ENCODE results near the gene SUCLG1. TPM values are rescaled to one million over a fixed set of nuclear protein-coding genes. Genes with fewer than 3 reads are reported as not detected.

SUCLG1 gene
- total RNA-seq, 1 experiment from 2014 or later, result 83.4 TPM

- Histone ChIP-seq H3K4me3 (ENCODE audit: low read length) (no peak overlapping the region), H3K4me1 (ENCODE audit: insufficient read depth, low read length) (no peaks in the 10 kb centered on the region), H3K27me3 (ENCODE audit: low read length) (no peaks in the 10 kb centered on the region), H3K9me3 (ENCODE audit: low read length) (no peaks in the 10 kb centered on the region), H3F3A (ENCODE audit: low read length, unreplicated experiment) (no peaks in the 10 kb centered on the region), H3K9me2 (replicated peaks; ENCODE audit: low read length) (no peaks in the 10 kb centered on the region), H3K27ac (ENCODE audit: low read length) (no peak overlapping the region), H3K4me2 (ENCODE audit: low read length) (no peak overlapping the region), H4K20me1 (ENCODE audit: low read length) (no peaks in the 10 kb centered on the region), H3K9ac (ENCODE audit: low read length) (no peak overlapping the region), H2AFZ (ENCODE audit: low read length) (no peak overlapping the region), H3K79me2 (ENCODE audit: low read length) (no peaks in the 10 kb centered on the region), H3K36me3 (ENCODE audit: low read depth, low read length) (peaks cover 27% of the 10 kb centered on the region)
- CTCF ChIA-PET, result no interaction called here
- ATAC-seq (no peak), DNase-seq (peak; percentile 42)
- TF ChIP-seq CTCF (conservative IDR thresholded peaks at IDR 0.05; ENCODE audit: low read depth, low read length) (peak; percentile 73), EZH2phosphoT487 (IDR thresholded peaks at IDR 0.05; ENCODE audit: borderline replicate concordance, low read length) (no peak)
- no TSS peak for BruUV-seq (replicated peaks)
- intact Hi-C loops (cut with micrococcal nuclease), result no loop called here
- POLR2A ChIA-PET (ENCODE audit: unreplicated experiment), result no interaction called here
Measured at GRCh38 chr2:84424152-84424551, 34.9 kb downstream of the SUCLG1 start.

DNA sequence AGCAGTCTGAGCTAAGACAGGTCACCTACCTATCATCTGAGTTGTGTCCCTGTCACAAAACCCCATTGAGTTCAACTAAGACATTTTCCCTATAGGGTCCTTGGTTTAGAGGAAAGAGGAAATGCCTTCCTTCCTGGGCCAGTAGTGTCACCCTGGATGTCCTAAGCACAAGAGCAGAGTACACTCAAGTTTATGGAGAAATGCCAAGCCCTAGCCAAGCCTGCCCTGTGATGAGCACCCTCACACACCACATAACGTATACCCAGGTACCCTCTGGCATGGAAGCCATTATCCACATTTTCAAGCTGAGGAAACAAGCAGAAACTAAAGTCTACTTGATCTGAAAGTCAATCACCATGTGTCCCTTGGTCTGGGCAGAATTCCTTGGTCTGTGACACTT lies 37.3 kb downstream of the SUCLG1 start:
- Histone ChIP-seq H3K27me3 (ENCODE audit: low read length) (no peaks in the 10 kb centered on the region), H4K20me1 (ENCODE audit: low read length) (no peaks in the 10 kb centered on the region), H3K4me2 (ENCODE audit: low read length) (no peak overlapping the region), H2AFZ (ENCODE audit: low read length) (no peak overlapping the region), H3K9me3 (ENCODE audit: low read length) (no peaks in the 10 kb centered on the region), H3K79me2 (ENCODE audit: low read length) (no peaks in the 10 kb centered on the region), H3K4me3 (ENCODE audit: low read length) (no peak overlapping the region), H3F3A (ENCODE audit: low read length, unreplicated experiment) (no peaks in the 10 kb centered on the region), H3K9ac (ENCODE audit: low read length) (no peak overlapping the region), H3K9me2 (replicated peaks; ENCODE audit: low read length) (no peaks in the 10 kb centered on the region), H3K36me3 (ENCODE audit: low read depth, low read length) (peaks cover 16% of the 10 kb centered on the region), H3K27ac (ENCODE audit: low read length) (no peak overlapping the region), H3K4me1 (ENCODE audit: insufficient read depth, low read length) (no peaks in the 10 kb centered on the region)
- DNase-seq (no peak), ATAC-seq (no peak)
- BruUV-seq (replicated peaks), result no TSS peak
- ChIA-PET POLR2A (ENCODE audit: unreplicated experiment) (no interaction called here), CTCF (no interaction called here)
- intact Hi-C loops (cut with micrococcal nuclease), result no loop called here
- TF ChIP-seq EZH2 (IDR thresholded peaks at IDR 0.05; ENCODE audit: low read length, unreplicated experiment), result no peak
- TF ChIP-seq EZH2phosphoT487 (IDR thresholded peaks at IDR 0.05; ENCODE audit: borderline replicate concordance, low read length), result no peak
- TF ChIP-seq CTCF (conservative IDR thresholded peaks at IDR 0.05; ENCODE audit: low read depth, low read length), result no peak

- Histone ChIP-seq H4K20me1 (ENCODE audit: low read length) (no peaks in the 10 kb centered on the region), H3K27ac (ENCODE audit: low read length) (no peak overlapping the region), H3K9me2 (replicated peaks; ENCODE audit: low read length) (no peaks in the 10 kb centered on the region; the same call in 1 of the 2 replicates), H3K4me3 (ENCODE audit: low read length) (no peak overlapping the region), H3K27me3 (ENCODE audit: low read length) (no peaks in the 10 kb centered on the region), H3K36me3 (ENCODE audit: low read depth, low read length) (peaks cover 16% of the 10 kb centered on the region), H3K4me1 (ENCODE audit: insufficient read depth, low read length) (no peaks in the 10 kb centered on the region), H3K9me3 (ENCODE audit: low read length) (no peaks in the 10 kb centered on the region), H2AFZ (ENCODE audit: low read length) (no peak overlapping the region), H3K9ac (ENCODE audit: low read length) (no peak overlapping the region), H3K79me2 (ENCODE audit: low read length) (no peaks in the 10 kb centered on the region), H3F3A (ENCODE audit: low read length, unreplicated experiment) (no peaks in the 10 kb centered on the region), H3K4me2 (ENCODE audit: low read length) (no peak overlapping the region)
- TF ChIP-seq EZH2 (IDR thresholded peaks at IDR 0.05; ENCODE audit: low read length, unreplicated experiment), result no peak
- TF ChIP-seq CTCF (conservative IDR thresholded peaks at IDR 0.05; ENCODE audit: low read depth, low read length), result no peak
- TF ChIP-seq EZH2phosphoT487 (IDR thresholded peaks at IDR 0.05; ENCODE audit: borderline replicate concordance, low read length), result no peak
- DNase-seq, result no peak
- ATAC-seq, result no peak
- intact Hi-C loops (cut with micrococcal nuclease), result no loop called here
- POLR2A ChIA-PET (ENCODE audit: unreplicated experiment), result no interaction called here
- BruUV-seq (replicated peaks), result no TSS peak
- CTCF ChIA-PET, result no interaction called here
Measured at GRCh38 chr2:84421197-84421596, 37.9 kb downstream of the SUCLG1 start.
